Chondrocyte (in vitro differentiated cells): ENCODE measurements around the gene CLTB. TPM values are rescaled to one million over a fixed set of nuclear protein-coding genes. Genes with fewer than 3 reads are reported as not detected.
"Not testable (repeated sequence)": the region's sequence is repeated elsewhere in the genome, so short reads cannot be mapped to it uniquely, and the experiment has no call there.

Source experiments
- DNase-seq: peaks from one replicate; pipeline ENCODE4 v3.0.0; 2021; ENCODE audit warnings: mixed read lengths, low spot score
- H3K27ac Mint-ChIP-seq: one replicate; pipeline ENCODE4 v1.8.0; 2021; ENCODE audit warnings: mild to moderate bottlenecking, moderate library complexity, mixed read lengths; ENCODE audit not compliant: unreplicated experiment
- H3K27me3 Mint-ChIP-seq: 2 replicates; pipeline ENCODE4 v1.8.0; 2021; ENCODE audit warnings: low read depth, mixed read lengths
- H3K36me3 Mint-ChIP-seq: 2 replicates; pipeline ENCODE4 v1.8.0; 2021; ENCODE audit warnings: low read depth, mixed read lengths
- H3K4me1 Mint-ChIP-seq: 2 replicates; pipeline ENCODE4 v1.8.0; 2021; ENCODE audit warnings: low read depth, mild to moderate bottlenecking, mixed read lengths
- H3K4me3 Mint-ChIP-seq: one replicate; pipeline ENCODE4 v1.8.0; 2021; ENCODE audit warnings: mild to moderate bottlenecking, moderate library complexity, mixed read lengths; ENCODE audit not compliant: unreplicated experiment
- H3K9me3 Mint-ChIP-seq: 2 replicates; pipeline ENCODE4 v1.8.0; 2021; ENCODE audit warnings: low read depth, mixed read lengths
- total RNA-seq: library from RNA; stranded (reverse); gene quantifications from 3 replicates; pipeline ENCODE4 v1.2.1, GENCODE V29; 2021
- TF ChIP-seq, protein P1 (sequence below): fragments of 200-600 bp; sonication (generic); IDR thresholded peaks from 2 replicates; pipeline ENCODE4 v1.5.0; 2021; ENCODE audit warnings: antibody characterized with exemption, mild to moderate bottlenecking, moderate library complexity

The CLTB gene
- total RNA-seq, 1 donor from 2014 or later = 65.3 TPM

DNA sequence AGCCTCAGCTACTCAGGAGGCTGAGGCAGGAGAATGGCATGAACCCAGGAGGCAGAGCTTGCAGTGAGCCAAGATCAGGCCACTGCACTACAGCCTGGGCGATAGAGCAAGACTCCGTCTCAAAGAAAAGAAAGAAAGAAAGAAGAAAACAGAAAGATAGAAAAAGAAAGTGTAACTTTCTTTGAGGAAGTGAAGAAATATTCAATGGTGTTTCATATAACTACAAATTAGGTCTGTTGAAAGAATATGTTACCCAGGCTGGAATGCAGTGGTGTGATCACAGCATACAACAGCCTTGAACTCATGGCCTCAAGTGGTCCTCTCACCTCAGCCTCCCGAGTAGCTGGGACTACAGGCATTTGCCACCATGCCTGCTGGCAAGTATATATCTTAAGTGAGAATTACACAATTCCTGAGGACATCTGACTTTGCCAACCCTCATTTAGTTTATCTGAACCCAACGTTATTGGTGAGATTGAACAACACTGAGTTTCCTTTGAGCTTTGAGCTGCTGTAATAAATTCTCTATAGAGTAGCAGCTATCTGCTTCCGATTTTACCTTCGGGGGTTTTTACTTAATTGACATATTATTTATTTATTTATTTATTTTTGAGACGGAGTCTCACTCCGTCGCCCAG lies 29.8 kb upstream of the CLTB start:
- TF ChIP-seq, protein P1, sequence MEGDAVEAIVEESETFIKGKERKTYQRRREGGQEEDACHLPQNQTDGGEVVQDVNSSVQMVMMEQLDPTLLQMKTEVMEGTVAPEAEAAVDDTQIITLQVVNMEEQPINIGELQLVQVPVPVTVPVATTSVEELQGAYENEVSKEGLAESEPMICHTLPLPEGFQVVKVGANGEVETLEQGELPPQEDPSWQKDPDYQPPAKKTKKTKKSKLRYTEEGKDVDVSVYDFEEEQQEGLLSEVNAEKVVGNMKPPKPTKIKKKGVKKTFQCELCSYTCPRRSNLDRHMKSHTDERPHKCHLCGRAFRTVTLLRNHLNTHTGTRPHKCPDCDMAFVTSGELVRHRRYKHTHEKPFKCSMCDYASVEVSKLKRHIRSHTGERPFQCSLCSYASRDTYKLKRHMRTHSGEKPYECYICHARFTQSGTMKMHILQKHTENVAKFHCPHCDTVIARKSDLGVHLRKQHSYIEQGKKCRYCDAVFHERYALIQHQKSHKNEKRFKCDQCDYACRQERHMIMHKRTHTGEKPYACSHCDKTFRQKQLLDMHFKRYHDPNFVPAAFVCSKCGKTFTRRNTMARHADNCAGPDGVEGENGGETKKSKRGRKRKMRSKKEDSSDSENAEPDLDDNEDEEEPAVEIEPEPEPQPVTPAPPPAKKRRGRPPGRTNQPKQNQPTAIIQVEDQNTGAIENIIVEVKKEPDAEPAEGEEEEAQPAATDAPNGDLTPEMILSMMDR = no peak
- Mint-ChIP-seq H3K4me3 (peak overlapping the region; percentile 6), H3K4me1 (peaks cover 22% of the 10 kb centered on the region), H3K27me3 (peaks cover 6% of the 10 kb centered on the region), H3K36me3 (no peaks in the 10 kb centered on the region), H3K27ac (no peak overlapping the region), H3K9me3 (no peaks in the 10 kb centered on the region)
- no peak for DNase-seq

DNA sequence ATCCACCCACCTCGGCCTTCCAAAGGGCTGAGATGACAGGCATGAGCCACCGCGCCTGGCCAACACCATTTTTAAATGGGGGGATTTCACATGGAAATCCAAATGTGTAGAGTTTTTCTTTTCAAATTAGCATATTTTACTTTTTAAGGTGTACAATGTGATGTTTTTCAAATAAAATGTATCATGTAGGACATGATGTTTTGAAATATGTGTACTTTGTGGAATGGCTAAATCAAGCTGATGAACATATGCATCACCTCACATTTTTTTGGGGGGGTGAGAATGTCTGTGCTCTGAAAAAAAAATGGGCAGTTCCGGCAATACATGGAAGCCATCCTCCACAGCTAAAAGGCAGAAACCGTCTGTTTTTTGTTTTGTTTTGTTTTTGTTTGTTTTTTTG lies 28.4 kb upstream of the CLTB start:
- peaks cover 11% of the 10 kb centered on the region for H3K27me3 Mint-ChIP-seq
- TF ChIP-seq, protein P1 = no peak

DNA sequence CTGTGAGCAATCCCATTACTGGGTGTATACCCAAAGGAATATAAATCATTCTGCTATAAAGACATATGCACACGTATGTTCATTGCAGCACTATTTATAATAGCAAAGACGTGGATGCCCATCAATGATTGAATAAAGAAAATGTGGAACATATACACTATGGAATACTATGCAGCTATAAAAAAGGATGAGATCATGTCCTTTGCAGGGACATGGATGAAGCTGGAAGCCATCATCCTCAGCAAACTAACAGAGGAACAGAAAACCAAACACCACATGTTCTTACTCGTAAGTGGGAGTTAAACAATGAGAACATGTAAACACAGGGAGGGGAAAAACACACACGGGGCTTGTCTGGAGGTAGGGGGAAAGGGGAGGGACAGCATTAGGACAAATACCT lies 26.6 kb upstream of the CLTB start:
- Mint-ChIP-seq H3K4me1 (peaks cover 14% of the 10 kb centered on the region), H3K27me3 (peaks cover 11% of the 10 kb centered on the region)
- DNase-seq, H3K4me3 Mint-ChIP-seq, H3K27ac Mint-ChIP-seq, H3K9me3 Mint-ChIP-seq, H3K36me3 Mint-ChIP-seq: not testable (repeated sequence)

More for the DNA sequence above, 28.4 kb upstream of the CLTB start:
- H3K27ac Mint-ChIP-seq = no peak overlapping the region
- H3K4me1 Mint-ChIP-seq = peaks cover 16% of the 10 kb centered on the region
- H3K36me3 Mint-ChIP-seq = no peaks in the 10 kb centered on the region
- no peak overlapping the region for H3K4me3 Mint-ChIP-seq
- H3K9me3 Mint-ChIP-seq = no peaks in the 10 kb centered on the region
- no peak for DNase-seq

DNA sequence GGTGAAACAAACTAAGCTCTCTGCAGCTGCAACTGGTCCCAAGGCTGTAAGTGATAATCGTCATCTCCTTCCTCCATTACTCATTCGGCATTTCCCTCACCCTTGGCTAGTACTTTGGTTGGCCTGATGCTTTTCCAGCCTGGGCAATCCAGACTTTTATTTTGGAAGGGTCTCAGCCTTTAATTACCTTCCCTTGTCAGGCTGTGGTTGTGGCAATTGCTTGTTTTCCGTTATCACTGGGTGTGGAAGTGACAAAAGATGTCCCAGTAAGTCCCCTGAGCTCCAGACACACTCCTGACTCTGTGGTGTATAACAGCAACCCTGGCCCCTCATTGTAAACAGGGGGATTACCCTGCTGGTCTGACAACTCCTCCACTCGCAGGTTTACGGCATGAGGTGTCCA lies 25.6 kb upstream of the CLTB start:
- H3K9me3 Mint-ChIP-seq = no peaks in the 10 kb centered on the region
- H3K36me3 Mint-ChIP-seq = no peaks in the 10 kb centered on the region
- no peak for DNase-seq
- no peak overlapping the region for H3K27ac Mint-ChIP-seq
- H3K27me3 Mint-ChIP-seq = peaks cover 11% of the 10 kb centered on the region
- H3K4me3 Mint-ChIP-seq = no peak overlapping the region
- TF ChIP-seq, protein P1 = no peak
- peaks cover 13% of the 10 kb centered on the region for H3K4me1 Mint-ChIP-seq

DNA sequence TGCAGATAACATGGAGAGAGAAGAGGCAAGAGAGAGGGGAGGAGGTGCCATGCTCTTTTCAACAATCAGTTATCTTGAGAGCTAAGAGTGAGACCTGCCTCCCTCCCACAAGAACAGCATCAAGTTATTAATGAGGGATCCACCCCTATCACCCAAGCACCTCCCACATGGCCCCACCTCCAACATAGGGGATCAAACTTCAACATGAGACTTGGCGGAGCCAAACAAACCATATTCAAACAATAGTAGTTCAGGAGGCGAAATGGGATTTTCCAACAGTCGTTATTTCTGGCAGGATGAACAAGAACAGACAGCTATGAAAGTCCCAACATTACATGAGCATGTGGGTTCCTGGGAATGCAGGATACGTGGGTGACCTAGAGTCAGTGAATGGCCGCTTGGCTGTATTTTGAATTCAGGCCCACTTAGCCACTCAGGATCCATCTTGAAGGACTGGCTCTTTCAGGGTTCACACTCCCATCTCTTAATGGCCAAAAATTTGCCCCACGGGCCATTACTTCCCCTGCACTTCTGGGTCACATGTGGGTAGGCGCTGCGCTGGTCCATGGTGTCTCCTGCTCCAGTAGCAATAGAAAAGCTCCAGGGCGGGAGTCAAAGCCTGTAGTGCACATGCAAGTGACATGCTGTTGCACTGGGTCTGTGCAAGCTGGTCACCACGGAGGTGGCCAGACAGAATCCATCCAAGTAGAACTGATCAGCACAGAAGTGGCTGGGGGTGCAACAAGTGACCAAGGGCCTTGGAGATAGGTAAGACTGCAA lies 24.8 kb upstream of the CLTB start:
- H3K4me1 Mint-ChIP-seq = peaks cover 14% of the 10 kb centered on the region
- no peak overlapping the region for H3K4me3 Mint-ChIP-seq
- TF ChIP-seq, protein P1 = no peak
- H3K27ac Mint-ChIP-seq = no peak overlapping the region
- DNase-seq = no peak
- no peaks in the 10 kb centered on the region for H3K36me3 Mint-ChIP-seq
- peaks cover 11% of the 10 kb centered on the region for H3K27me3 Mint-ChIP-seq
- H3K9me3 Mint-ChIP-seq = no peaks in the 10 kb centered on the region
